ENCODE data around the gene KRTAP6-2.

Gene KRTAP6-2

DNA sequence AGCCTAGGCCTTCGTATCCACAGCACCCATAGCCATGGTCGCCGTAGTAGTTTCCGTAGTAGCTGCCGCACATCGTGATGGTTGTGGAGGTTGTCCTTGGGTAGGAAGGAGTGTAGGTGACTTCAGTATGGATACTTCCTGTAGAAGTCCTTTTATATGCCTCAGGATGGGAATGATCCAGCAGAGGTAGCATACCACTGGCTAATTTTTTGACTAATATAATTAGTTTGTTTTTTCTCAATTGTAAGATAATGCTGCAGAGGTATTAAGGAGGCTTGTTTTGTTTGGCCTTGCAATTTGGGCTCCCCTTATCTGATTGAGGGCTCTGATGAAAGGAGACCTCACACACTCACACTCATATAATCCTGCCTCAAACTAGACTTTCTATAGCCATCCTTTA lies at the start of gene KRTAP6-2:
KRTAP6-2 (minus strand) TSS at position 101 of the 400 bp plus-strand sequence; CDS start at position 73, 28 bp downstream.
- no peak for DNase-seq

DNA sequence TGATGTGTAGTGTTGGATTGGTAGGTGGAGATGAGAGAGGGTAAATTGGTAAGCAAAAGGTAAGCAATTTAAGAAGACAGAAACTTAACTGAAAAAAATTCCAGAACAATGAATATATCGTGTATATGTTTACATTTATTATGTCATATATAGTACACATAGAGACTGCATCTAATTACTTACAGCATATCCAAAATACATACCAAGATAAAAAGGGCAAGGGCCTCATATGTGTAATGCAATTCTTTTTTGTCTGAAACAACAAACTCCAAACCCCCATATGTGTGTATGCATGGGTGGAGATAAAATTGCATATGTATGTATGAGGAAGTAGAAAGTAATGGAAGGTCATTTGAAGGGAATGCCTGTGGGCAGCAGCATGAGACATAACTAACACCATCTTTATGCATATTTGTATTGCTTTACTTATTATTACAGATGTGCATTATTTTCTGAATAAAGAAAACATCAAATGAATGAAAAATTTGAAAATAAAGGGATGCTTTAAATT lies 48.3 kb upstream of the KRTAP6-2 start:
- no peak for DNase-seq

- DNase-seq = no peak
These were observed 43.9 kb upstream of the KRTAP6-2 start, which contains the start of gene KRTAP20-3 for GRCh38 chr21:30642564-30642963. Gene KRTAP20-3 (plus strand): TSS chr21:30642864.

GRCh38 chr21:30638686-30639085 lies 40.0 kb upstream of the KRTAP6-2 start:
- no peak for DNase-seq

- no peak for DNase-seq
These were observed 36.2 kb upstream of the KRTAP6-2 start, which contains the start of gene KRTAP20-2 for GRCh38 chr21:30634906-30635305. Gene KRTAP20-2 (plus strand): TSS chr21:30635206. CDS start chr21:30635264, 58 bp downstream.

GRCh38 chr21:30629200-30629599 lies 30.5 kb upstream of the KRTAP6-2 start:
- no peak for DNase-seq

DNA sequence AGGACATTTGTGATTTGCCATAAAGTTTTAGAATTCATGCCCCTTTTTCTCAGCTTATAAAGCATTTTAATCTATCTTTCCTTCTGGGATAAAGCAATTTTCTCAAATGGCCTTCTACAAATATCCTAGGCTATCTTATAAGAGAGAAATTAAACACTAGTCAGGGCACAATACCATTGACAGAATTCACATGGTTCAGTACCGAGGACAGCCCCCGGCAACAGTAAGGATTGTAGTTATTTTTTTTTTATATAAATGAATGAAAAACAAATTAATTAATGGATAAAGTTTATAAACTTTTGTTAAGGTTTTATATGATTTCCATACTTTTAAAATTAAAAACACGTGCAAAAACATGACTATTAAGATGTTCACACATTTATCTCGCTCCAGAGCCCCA lies 29.4 kb upstream of the KRTAP6-2 start:
- no peak for DNase-seq

DNA sequence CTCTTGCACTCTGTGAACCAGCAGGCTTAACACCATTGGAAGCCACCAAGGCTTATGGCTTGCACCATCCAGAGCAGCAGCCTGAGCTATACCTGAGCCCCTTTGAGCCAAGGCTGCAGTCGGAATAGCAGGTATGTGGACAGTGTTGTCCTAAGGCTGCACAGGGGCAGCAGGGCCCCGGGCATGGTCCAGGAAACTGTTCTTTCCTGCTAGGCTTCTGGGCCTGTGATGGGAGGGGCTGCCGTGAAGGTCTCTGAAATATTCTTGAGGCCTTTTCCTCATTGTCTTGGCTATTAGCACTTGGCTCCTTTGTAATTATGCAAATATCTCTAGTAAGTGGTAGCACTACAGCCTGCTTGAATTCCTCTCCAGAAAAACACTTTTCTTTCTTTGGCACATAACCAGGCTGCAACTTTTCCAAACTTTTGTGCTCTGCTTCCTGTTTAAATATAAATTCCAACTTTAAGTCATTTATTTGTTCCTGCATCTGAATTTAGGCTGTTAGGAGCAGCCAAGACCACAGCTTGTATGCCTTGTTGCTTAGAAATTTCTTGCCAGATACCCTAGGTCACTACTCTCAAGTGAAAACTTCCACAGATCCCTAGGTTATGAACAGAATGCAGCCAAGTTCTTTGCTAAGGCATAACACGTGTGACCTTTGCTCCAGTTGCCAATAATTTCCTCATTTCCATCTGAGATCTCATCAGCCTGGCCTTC lies 26.9 kb upstream of the KRTAP6-2 start:
- no peak for DNase-seq

GRCh38 chr21:30623362-30623761 lies 24.7 kb upstream of the KRTAP6-2 start:
- no peak for DNase-seq

DNA sequence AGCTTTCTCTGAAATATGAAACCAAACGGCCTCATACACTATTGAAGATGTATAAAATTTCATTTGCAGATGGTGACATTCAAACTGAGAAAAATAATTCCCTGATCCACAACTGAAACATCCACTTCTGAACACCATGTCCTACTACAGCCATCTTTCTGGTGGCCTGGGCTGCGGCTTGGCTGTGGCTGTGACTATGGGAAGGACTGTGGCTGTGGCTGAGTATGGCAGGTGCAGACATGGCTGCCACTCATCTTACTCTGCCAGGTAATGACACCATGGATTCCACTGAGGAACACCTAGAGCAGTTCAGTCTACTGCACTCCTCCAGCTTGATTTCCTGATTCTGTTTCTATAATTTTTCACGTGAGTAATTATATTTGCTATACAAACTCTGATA lies 21.8 kb upstream of the KRTAP6-2 start, which contains the start of gene KRTAP20-4:
KRTAP20-4 (plus strand) TSS at position 106 of the 400 bp plus-strand sequence.
- DNase-seq = no peak

- DNase-seq = no peak
These were observed 21.4 kb upstream of the KRTAP6-2 start for GRCh38 chr21:30620080-30620479.

DNA sequence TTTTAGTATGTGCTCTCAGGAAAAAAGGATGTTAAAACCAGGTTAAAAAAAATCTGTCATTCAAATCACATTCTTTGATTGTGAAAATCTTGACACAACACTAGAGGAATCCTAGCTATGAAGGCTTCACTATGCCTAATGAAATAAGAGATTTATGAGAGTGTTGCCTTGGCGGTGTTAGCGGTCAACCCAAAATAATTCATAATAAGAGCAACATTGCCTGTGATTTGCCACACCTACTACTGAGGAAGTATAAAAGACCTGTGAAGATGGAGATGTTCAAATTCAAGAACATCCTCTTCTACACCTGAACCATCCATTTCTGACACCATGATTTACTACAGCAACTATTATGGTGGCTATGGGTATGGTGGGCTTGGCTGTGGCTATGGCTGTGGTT lies 17.4 kb upstream of the KRTAP6-2 start, which contains the start of gene KRTAP20-1:
KRTAP20-1 (plus strand) TSS at position 301 of the 400 bp plus-strand sequence; CDS start at position 331, 30 bp downstream.
- DNase-seq = no peak

GRCh38 chr21:30615199-30615598 lies 16.5 kb upstream of the KRTAP6-2 start:
- DNase-seq = no peak

DNA sequence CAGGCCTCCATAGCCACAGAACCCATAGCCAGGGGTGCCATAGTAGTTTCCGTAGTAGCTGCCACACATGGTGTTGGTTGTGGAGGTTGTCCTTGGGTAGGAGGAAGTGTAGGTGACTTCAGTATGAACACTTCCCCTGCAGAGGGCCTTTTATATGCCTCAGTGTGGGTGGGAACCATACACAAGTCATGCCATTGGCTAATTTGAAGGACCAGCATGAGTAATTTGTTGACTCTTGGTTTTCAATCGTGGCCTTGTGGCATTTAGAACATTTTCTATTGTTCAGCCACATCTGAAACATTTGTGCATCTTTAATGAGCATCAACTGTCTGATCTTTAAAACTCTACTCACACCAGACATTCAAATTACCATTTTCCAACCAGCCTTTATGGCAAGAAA lies 15.1 kb upstream of the KRTAP6-2 start, which contains the start of gene KRTAP6-1:
KRTAP6-1 (minus strand) TSS at position 95 of the 400 bp plus-strand sequence; CDS start at position 69, 26 bp downstream.
- DNase-seq = no peak

GRCh38 chr21:30612132-30612531 lies 13.4 kb upstream of the KRTAP6-2 start:
- no peak for DNase-seq

- DNase-seq = no peak
These were observed 7.3 kb upstream of the KRTAP6-2 start for GRCh38 chr21:30605968-30606367.

GRCh38 chr21:30600787-30601186 lies 2.1 kb upstream of the KRTAP6-2 start, which contains the start of gene KRTAP22-1:
Gene KRTAP22-1 (plus strand): TSS chr21:30601087.
- DNase-seq = no peak

- DNase-seq = no peak
These were observed 6.6 kb downstream of the KRTAP6-2 start, which contains the start of gene KRTAP6-3 for GRCh38 chr21:30592140-30592539. Gene KRTAP6-3 (plus strand): TSS chr21:30592440. CDS start chr21:30592446, 6 bp downstream.

- no peak for DNase-seq
These were observed 8.4 kb downstream of the KRTAP6-2 start, which contains the start of gene KRTAP22-2 for GRCh38 chr21:30590297-30590696. Gene KRTAP22-2 (minus strand): TSS chr21:30590397.

- DNase-seq = no peak
These were observed 15.8 kb downstream of the KRTAP6-2 start for GRCh38 chr21:30582870-30583269.

DNA sequence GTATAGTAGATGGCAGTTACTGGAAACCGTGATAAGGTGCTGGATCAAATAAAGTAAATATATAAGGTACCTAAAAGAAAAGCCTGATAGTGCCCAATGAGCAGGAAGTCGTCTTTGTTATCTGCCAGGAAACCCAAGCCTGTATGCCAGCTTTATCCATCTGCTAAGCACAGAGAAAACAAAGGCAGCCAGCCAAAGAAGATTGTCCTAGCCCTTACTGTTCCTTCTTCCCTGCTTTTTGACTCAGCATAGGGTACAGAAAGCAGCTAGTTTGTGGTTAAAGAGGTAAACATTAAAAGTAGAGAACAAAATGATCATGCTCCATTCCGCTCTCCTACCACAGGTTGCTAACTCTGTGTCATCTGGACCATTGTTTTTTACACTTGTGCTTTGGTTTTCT lies 18.6 kb downstream of the KRTAP6-2 start:
- no peak for DNase-seq

- DNase-seq = no peak
These were observed 19.4 kb downstream of the KRTAP6-2 start for GRCh38 chr21:30579346-30579745.

DNA sequence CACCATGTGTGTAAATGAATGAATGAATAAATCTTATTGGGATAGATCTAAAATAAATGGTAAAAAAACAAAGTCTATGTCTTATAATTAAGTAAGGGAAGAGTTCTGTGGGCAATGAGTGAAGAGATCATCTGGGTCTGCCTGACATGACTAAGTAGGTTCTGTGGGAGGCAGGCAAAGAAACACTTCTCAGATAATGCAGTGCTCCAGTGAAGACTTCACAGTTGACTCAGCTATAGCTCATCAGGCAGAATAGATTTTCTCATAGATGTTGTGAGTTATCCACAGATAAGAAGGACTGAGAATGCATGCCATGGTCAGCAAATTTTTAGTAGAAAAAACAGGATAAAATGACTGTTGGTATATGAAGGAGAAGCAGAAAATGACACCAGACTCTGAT lies 20.9 kb downstream of the KRTAP6-2 start:
- DNase-seq = no peak

GRCh38 chr21:30567617-30568016 lies 31.1 kb downstream of the KRTAP6-2 start:
- DNase-seq = no peak

Data from CD4-positive, alpha-beta T cell treated with Interleukin-12 subunit alpha and Interleukin-12 subunit beta, for 1 hour (primary cell).